Spleen (tissue), 11 donors: ENCODE data around the gene ADARB1. TPM values are rescaled to one million over a fixed set of nuclear protein-coding genes. Genes with fewer than 3 reads are reported as not detected.
A peak's percentile ranks its signal among the peaks of the same experiment; 100 is the strongest.

Experiments
- DNase-seq: peaks from one replicate; pipeline ENCODE4 v3.0.0-alpha.2; 2020
- H3K27ac ChIP-seq, 8 donors: fragments of 200-600 bp; sonication (generic) in 7 of 8; 1 replicate in 4 of 8; 2 replicates in 4 of 8; pipeline versions ENCODE4 v1.5.0 to v1.8.0; 2016 to 2021; ENCODE audit warnings: inconsistent platforms in 4 of 8, mild to moderate bottlenecking in 4 of 8, moderate library complexity in 1 of 8
- H3K27me3 ChIP-seq, 7 donors: fragments of 200-600 bp; sonication (generic) in 6 of 7; replicated peaks in 1 of 7; 1 replicate in 4 of 7; 2 replicates in 3 of 7; pipeline versions ENCODE4 v1.5.0 to v1.8.0; 2016 to 2021; ENCODE audit warnings: inconsistent platforms in 3 of 7, mild to moderate bottlenecking in 1 of 7
- H3K36me3 ChIP-seq, 6 donors: fragments of 200-600 bp; sonication (generic) in 5 of 6; 1 replicate in 4 of 6; 2 replicates in 2 of 6; pipeline versions ENCODE4 v1.5.0 to v1.8.0; 2016 to 2021; ENCODE audit warnings: inconsistent platforms in 2 of 6
- H3K4me1 ChIP-seq, 6 donors: fragments of 200-600 bp; sonication (generic) in 5 of 6; 1 replicate in 3 of 6; 2 replicates in 3 of 6; pipeline versions ENCODE4 v1.5.0 to v1.8.0; 2016 to 2021; ENCODE audit warnings: inconsistent platforms in 3 of 6
- H3K4me3 ChIP-seq, 8 donors: fragments of 200-600 bp; sonication (generic) in 7 of 8; 1 replicate in 4 of 8; 2 replicates in 4 of 8; pipeline versions ENCODE4 v1.5.0 to v1.8.0; 2016 to 2021; ENCODE audit warnings: inconsistent platforms in 4 of 8, mild to moderate bottlenecking in 4 of 8, moderate library complexity in 2 of 8
- H3K9me3 ChIP-seq, 8 donors: fragments of 200-600 bp; sonication (generic) in 7 of 8; 1 replicate in 4 of 8; 2 replicates in 4 of 8; pipeline versions ENCODE4 v1.5.0 to v1.8.0; 2016 to 2021; ENCODE audit warnings: inconsistent platforms in 4 of 8
- POLR2A ChIP-seq, 3 donors: fragments of 450-650 bp; IDR thresholded peaks; one replicate each; pipeline ENCODE4 v1.5.1; 2017; ENCODE audit warnings: antibody characterized with exemption in 3 of 3, mild to moderate bottlenecking in 1 of 3
- POLR2AphosphoS5 ChIP-seq, 3 donors: sonication (generic); formaldehyde crosslinking; IDR thresholded peaks; one replicate each; pipeline ENCODE4 v1.5.1; 2017; ENCODE audit warnings: antibody characterized with exemption in 3 of 3
- WGBS, 5 donors: extraction: QIAGEN DNeasy Blood & Tissue Kit in 3 of 5; methylation state at CpG; one replicate each; pipeline versions ENCODE4 v1.1.5 to v1.1.7; 2013 to 2018; 5-methylcytosine and 5-hydroxymethylcytosine counted together
- intact Hi-C: fragments of 100-400 bp; cut with DNase I; formaldehyde crosslinking; loops from one replicate; pipeline ENCODE4 v1.15.0; 2023; ENCODE audit warnings: low total_unique reads
- polyA plus RNA-seq, 3 donors: library from polyadenylated mRNA; stranded (reverse); fragments of 200-250 nt; gene quantifications; one replicate each; pipeline ENCODE4 v1.2.1, GENCODE V29; 2013
- total RNA-seq, 7 donors: library from RNA; depleted of rRNA in 3 of 7; stranded (reverse); fragments of >200 nt in 3 of 7; fragmentation: NEBNext Ultra II Directional in 4 of 7; extraction: Animal tissue kit (Norgen Biotek cat#: 25700) in 4 of 7; gene quantifications; one replicate each; pipeline versions ENCODE4 v1.1.0 to v1.2.1, GENCODE V29; 2016 to 2021
- TF ChIP-seq, protein P1 (sequence below), 11 experiments: fragments of 200-600 bp in 7 of 11; fragments of 450-650 bp in 4 of 11; sonication (generic) in 4 of 11; IDR thresholded peaks in 8 of 11; conservative IDR thresholded peaks in 3 of 11; 1 replicate in 7 of 11; 2 replicates in 4 of 11; pipeline versions ENCODE4 v1.4.0 to v1.8.0; 2016 to 2021; ENCODE audit warnings: antibody characterized with exemption in 11 of 11, inconsistent platforms in 4 of 11, mild to moderate bottlenecking in 1 of 11
- donor health status: healthy with polysubstance abuse.
- donor health status: DM: no; HTN: no; CAD: no; lungs with moderate emphysema.
- donor health status: DM: no; HTN: no; CAD: no.
- donor health status: Bipolar disorder and iron deficiency.
- donor health status: healthy.
- donor health status: DM: no; HTN: no; CAD: no.
- donor health status: DM: yes; HTN: yes; CAD: no.

ADARB1 gene
- total and polyA plus RNA-seq, 10 donors: 9.1 to 50.8 (median 29.0) TPM

DNA sequence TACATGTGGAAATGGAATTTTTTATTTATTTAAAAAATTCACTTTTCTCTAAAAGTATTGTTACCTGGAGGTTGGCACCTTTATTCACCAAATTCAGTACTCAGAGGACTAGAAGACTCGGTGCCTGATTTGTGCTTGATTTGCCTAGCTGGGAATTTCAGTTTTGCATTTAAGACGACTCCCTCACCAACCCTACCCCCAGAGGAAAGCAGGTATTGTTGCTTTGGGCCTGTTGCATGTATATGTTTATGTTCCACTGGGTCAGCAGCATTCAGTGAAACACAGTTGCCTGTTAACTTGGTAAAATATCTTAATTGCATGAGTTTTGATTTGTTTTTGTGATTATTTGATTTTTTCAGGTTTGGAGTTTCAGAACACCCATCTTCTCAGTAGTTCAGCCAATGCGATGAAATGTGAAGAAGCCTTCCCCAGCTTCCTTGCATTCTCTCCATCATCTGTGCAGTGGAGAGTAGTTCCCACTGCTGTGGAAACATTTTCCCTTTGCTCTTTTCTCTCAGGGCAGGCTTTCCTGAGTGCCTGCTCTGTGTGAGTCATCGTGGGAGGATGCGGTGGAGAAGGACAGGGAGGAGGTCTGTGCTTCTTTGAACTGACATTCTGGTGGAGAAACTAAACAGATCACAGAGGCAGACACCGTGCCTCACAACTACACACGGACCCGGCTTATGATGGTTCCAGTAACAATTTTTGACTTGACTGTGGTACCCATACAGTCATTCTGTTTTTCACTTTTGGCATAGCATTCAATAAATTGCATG is 6.4 kb downstream of the ADARB1 start:
- H3K36me3 ChIP-seq: peaks cover 0 to 6% (median 0%) of the 10 kb centered on the region in 6 donors
- no peak for DNase-seq
- intact Hi-C loops: no loop called here
- TF ChIP-seq, protein P1, sequence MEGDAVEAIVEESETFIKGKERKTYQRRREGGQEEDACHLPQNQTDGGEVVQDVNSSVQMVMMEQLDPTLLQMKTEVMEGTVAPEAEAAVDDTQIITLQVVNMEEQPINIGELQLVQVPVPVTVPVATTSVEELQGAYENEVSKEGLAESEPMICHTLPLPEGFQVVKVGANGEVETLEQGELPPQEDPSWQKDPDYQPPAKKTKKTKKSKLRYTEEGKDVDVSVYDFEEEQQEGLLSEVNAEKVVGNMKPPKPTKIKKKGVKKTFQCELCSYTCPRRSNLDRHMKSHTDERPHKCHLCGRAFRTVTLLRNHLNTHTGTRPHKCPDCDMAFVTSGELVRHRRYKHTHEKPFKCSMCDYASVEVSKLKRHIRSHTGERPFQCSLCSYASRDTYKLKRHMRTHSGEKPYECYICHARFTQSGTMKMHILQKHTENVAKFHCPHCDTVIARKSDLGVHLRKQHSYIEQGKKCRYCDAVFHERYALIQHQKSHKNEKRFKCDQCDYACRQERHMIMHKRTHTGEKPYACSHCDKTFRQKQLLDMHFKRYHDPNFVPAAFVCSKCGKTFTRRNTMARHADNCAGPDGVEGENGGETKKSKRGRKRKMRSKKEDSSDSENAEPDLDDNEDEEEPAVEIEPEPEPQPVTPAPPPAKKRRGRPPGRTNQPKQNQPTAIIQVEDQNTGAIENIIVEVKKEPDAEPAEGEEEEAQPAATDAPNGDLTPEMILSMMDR (IDR thresholded peaks at IDR 0.05 in 8 of 11, conservative IDR thresholded peaks at IDR 0.05 in 3 of 11): no peak
- TF ChIP-seq POLR2A (IDR thresholded peaks at IDR 0.05): no peak
- no peak for TF ChIP-seq POLR2AphosphoS5 (IDR thresholded peaks at IDR 0.05)
- WGBS, 5 donors: 62 to 76% (median 71%) methylated on average over 8 of the region's 8 CpGs
- no peaks in the 10 kb centered on the region for H3K27me3 ChIP-seq
- H3K27ac ChIP-seq: peak overlapping the region in 5 of 8 donors; percentile 27 to 78 (median 64)
- H3K4me1 ChIP-seq: peaks cover 36 to 100% (median 74%) of the 10 kb centered on the region in 6 donors
- no peaks in the 10 kb centered on the region for H3K9me3 ChIP-seq
- no peak overlapping the region for H3K4me3 ChIP-seq

DNA sequence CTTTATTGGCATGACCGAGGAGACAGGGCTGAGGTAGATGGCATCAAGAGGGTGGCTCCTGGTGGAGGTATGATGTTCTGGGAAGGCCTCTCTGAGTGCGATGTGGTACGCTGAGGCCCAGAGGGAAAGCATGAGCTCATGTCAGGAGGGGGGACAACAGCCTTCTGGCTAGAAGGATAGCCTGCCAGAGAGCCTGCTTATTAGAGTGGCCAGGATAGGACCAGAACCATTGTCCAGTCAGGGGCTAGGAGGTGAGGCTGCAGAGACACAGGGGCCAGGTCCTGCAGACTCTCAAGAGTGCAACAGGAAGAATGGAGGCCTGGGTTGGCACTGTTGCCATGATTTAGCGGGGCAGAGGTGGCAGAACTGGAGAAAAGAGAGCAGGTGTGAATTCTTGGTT is 7.3 kb downstream of the ADARB1 start:
- H3K27me3 ChIP-seq: no peaks in the 10 kb centered on the region
- WGBS, 5 donors: 85 to 98% (median 95%) methylated on average over 4 of the region's 4 CpGs
- H3K4me1 ChIP-seq: peaks cover 34 to 100% (median 73%) of the 10 kb centered on the region in 6 donors
- H3K4me3 ChIP-seq: no peak overlapping the region
- H3K36me3 ChIP-seq: peaks cover 0 to 6% (median 0%) of the 10 kb centered on the region in 6 donors
- H3K9me3 ChIP-seq: no peaks in the 10 kb centered on the region
- peak overlapping the region in 2 of 8 donors; percentile 20 to 78 for H3K27ac ChIP-seq
- TF ChIP-seq, protein P1 (IDR thresholded peaks at IDR 0.05 in 8 of 11, conservative IDR thresholded peaks at IDR 0.05 in 3 of 11): no peak
- TF ChIP-seq POLR2A (IDR thresholded peaks at IDR 0.05) (no peak), POLR2AphosphoS5 (IDR thresholded peaks at IDR 0.05) (no peak)
- no peak for DNase-seq
- intact Hi-C loops: no loop called here

DNA sequence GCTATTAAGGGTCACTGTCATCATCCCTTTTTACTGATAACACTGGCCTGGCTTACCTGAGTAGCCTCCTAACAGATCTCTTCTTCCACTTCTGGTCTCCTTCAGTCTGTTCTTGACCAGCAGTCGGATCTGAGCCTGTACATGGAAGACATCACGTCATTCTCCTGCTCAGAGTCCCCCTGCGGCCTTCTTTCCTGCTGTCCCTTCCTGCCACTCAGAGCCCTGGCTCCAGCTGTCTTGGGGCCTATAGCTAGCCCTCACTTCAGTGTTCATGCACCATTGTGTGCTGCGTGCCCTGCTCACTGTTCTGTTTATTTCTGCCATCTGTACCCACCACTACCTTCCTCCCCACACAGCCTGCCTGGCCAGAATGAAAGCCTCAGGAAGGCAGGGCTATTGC is 8.4 kb downstream of the ADARB1 start:
- no peak for DNase-seq
- H3K4me1 ChIP-seq: peaks cover 40 to 100% (median 76%) of the 10 kb centered on the region in 6 donors

DNA sequence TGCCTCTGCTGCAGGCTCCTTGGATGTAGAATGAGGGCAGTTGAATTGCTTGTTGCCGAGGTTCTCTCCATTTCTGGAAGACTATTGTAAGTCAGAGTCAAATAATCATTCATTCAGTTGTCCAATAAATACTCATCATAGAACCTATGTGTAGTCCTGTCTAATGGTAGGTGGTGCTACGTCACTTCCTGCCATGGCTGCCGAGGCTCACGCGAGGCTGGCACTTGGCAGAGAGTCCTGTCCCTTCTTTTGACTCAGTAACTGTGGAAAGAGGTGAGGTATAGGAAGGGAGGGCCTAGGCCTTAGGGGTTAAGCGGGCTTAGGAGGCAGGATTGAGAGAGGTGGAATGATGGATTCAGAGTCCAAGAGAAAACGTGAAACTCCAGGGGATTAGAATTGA is 9.7 kb downstream of the ADARB1 start:
- intact Hi-C loops: no loop called here
- Histone ChIP-seq H3K27me3 (no peaks in the 10 kb centered on the region), H3K36me3 (peaks cover 0 to 6% (median 0%) of the 10 kb centered on the region in 6 donors), H3K9me3 (no peaks in the 10 kb centered on the region), H3K4me3 (no peak overlapping the region), H3K4me1 (peaks cover 26 to 100% (median 66%) of the 10 kb centered on the region in 6 donors), H3K27ac (no peak overlapping the region)
- no peak for DNase-seq
- WGBS, 5 donors: 81 to 91% (median 85%) methylated on average over 7 of the region's 7 CpGs
- TF ChIP-seq POLR2A (IDR thresholded peaks at IDR 0.05) (no peak), POLR2AphosphoS5 (IDR thresholded peaks at IDR 0.05) (no peak)
- TF ChIP-seq, protein P1 (IDR thresholded peaks at IDR 0.05 in 8 of 11, conservative IDR thresholded peaks at IDR 0.05 in 3 of 11): no peak

More for the DNA sequence above, 8.4 kb downstream of the ADARB1 start:
- TF ChIP-seq POLR2AphosphoS5 (IDR thresholded peaks at IDR 0.05): no peak
- TF ChIP-seq, protein P1 (IDR thresholded peaks at IDR 0.05 in 8 of 11, conservative IDR thresholded peaks at IDR 0.05 in 3 of 11): no peak
- TF ChIP-seq POLR2A (IDR thresholded peaks at IDR 0.05): no peak
- 70 to 85% (median 82%) methylated on average over 4 of the region's 4 CpGs for WGBS, 5 donors
- no peak overlapping the region for H3K4me3 ChIP-seq
- no peaks in the 10 kb centered on the region for H3K27me3 ChIP-seq
- peaks cover 0 to 6% (median 0%) of the 10 kb centered on the region in 6 donors for H3K36me3 ChIP-seq
- intact Hi-C loops: no loop called here
- H3K27ac ChIP-seq: peak overlapping the region in 1 of 8 donors; percentile 48
- H3K9me3 ChIP-seq: no peaks in the 10 kb centered on the region
